BJ (cell line): ENCODE results near the gene RAPGEF1. TPM values are rescaled to one million over a fixed set of nuclear protein-coding genes. Genes with fewer than 3 reads are reported as not detected.

ENCODE experiments used
- CTCF ChIA-PET: fragments of 350-600 bp; formaldehyde crosslinking; extraction: SDS; loops from one replicate; lab custom pipeline; 2021; ENCODE audit warnings: antibody characterized with exemption, inconsistent platforms; lab: Yijun Ruan, JAX
- POLR2A ChIA-PET: fragments of 300-600 bp; sonication (Branson Sonifier 250); formaldehyde crosslinking; extraction: SDS; loops from one replicate; lab custom pipeline; 2021; ENCODE audit warnings: antibody characterized with exemption; lab: Charles Lee
- DNase-seq: peaks from one replicate; pipeline ENCODE4 v3.0.0-alpha.2; 2011; ENCODE audit warnings: low read depth
- H3K27me3 ChIP-seq: 2 replicates; pipeline ENCODE4 v1.6.0; 2011; ENCODE audit warnings: low read length; ENCODE audit not compliant: control insufficient read depth, insufficient read depth
- H3K36me3 ChIP-seq: 2 replicates; pipeline ENCODE4 v1.5.1; 2011; ENCODE audit warnings: low read length; ENCODE audit not compliant: control insufficient read depth, insufficient read depth
- H3K4me3 ChIP-seq: 2 replicates; pipeline ENCODE4 v1.5.1; 2011; ENCODE audit warnings: low read depth, mild to moderate bottlenecking, control low read depth, low read length
- polyA plus RNA-seq: library from polyadenylated mRNA; depleted of rRNA; stranded (reverse); fragments of >200 nt; gene quantifications from 2 replicates; pipeline ENCODE4 v1.2.3, GENCODE V29; 2011
- TF ChIP-seq, protein P1 (sequence below): IDR thresholded peaks from 2 replicates; pipeline ENCODE4 v1.5.1; 2011; ENCODE audit warnings: low read depth, mild to moderate bottlenecking, control low read depth, inconsistent platforms, low read length, moderate library complexity; ENCODE audit not compliant: insufficient read depth

Gene RAPGEF1
- polyA plus RNA-seq, 1 experiment, result 31.6 TPM

DNA sequence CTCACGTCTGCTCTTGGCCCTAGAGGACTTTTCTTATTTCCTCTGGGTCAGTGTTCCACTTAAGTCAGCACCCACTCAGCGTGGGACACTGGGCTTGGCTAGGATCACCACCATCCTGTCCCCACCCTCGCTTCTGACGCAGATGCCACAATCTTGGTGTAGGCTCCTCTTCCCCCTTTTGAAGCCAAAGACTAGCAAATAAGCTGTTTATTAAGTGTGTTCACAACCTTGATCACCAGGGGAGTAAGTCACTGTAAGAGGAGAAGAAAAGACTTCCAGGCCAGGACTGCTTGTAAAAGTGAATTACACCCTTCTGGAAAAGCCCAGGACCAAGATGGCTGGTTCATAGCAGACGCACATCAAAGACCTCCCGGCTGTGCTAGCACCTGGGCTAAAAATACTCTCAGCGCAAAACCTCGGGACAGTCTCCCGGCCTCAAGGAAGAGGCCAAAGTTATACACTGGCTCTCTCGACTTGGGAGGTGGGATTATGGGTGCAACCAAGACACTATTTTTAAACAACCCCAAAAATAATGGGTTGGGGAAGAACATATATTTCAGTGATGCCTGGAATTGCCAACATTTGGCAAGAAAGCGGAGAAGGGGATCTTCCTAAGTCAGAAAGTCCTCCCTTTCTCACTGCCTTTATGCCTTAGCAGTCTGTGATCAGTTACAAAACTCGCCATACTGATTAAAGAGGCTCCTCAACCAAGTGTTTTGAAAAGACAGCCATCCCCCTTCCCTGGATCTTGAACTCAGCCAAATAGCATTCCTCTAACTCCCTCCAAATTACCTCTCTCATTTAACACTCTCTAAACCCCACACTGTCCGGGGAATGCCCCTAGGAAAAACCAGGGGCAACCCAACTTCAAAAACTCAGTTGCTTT is 69.4 kb downstream of the RAPGEF1 start:
- TF ChIP-seq, protein P1, sequence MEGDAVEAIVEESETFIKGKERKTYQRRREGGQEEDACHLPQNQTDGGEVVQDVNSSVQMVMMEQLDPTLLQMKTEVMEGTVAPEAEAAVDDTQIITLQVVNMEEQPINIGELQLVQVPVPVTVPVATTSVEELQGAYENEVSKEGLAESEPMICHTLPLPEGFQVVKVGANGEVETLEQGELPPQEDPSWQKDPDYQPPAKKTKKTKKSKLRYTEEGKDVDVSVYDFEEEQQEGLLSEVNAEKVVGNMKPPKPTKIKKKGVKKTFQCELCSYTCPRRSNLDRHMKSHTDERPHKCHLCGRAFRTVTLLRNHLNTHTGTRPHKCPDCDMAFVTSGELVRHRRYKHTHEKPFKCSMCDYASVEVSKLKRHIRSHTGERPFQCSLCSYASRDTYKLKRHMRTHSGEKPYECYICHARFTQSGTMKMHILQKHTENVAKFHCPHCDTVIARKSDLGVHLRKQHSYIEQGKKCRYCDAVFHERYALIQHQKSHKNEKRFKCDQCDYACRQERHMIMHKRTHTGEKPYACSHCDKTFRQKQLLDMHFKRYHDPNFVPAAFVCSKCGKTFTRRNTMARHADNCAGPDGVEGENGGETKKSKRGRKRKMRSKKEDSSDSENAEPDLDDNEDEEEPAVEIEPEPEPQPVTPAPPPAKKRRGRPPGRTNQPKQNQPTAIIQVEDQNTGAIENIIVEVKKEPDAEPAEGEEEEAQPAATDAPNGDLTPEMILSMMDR, result no peak
- Histone ChIP-seq H3K4me3 (no peak overlapping the region), H3K27me3 (no peaks in the 10 kb centered on the region), H3K36me3 (no peaks in the 10 kb centered on the region)
- CTCF ChIA-PET, result no interaction called here
- no peak for DNase-seq
- POLR2A ChIA-PET, result no interaction called here

DNA sequence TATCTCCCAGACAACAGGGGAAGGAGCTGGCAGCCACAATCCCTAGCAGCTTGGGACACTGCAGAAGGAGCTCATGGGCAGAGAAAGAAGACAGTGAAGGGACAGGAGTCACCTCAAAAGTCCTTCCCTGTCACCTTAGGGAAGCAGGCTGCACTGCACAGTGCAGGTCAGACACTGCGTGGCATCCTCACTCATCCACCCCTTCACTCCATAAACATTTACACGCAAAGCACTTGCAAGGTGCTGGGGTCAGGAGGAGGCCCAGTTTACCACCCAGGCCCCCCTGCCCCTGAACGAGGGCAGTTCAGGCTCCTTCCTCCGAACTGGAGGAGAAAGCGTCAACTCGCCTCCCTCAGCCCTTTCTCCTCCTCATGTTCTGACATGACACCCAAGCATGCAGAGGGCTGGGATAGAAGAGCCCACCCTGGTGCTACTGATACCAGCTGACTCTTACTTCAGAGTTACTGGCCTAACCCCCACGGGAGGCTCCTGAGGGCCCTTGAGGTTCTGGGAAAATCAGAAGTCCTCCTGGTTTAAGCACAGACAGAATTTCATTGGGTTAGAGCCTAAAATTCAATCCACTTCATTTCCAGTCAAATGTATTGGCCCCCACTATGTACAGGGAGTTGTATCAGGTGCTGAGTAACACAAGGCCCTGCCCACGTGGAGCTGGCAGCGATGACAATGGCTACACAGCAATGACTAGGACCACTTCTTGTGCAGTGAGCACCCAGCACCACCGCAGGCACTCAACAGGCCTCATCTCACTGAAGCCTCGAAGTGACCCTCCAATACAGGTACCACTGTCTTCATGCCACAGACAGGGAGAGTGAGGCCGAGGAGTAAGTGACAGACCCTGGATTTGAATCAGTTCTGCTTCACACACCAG is 70.4 kb downstream of the RAPGEF1 start:
- TF ChIP-seq, protein P1, result no peak
- no peaks in the 10 kb centered on the region for H3K36me3 ChIP-seq
- no peak overlapping the region for H3K4me3 ChIP-seq
- no peak for DNase-seq
- ChIA-PET CTCF (no interaction called here), POLR2A (no interaction called here)
- no peaks in the 10 kb centered on the region for H3K27me3 ChIP-seq

DNA sequence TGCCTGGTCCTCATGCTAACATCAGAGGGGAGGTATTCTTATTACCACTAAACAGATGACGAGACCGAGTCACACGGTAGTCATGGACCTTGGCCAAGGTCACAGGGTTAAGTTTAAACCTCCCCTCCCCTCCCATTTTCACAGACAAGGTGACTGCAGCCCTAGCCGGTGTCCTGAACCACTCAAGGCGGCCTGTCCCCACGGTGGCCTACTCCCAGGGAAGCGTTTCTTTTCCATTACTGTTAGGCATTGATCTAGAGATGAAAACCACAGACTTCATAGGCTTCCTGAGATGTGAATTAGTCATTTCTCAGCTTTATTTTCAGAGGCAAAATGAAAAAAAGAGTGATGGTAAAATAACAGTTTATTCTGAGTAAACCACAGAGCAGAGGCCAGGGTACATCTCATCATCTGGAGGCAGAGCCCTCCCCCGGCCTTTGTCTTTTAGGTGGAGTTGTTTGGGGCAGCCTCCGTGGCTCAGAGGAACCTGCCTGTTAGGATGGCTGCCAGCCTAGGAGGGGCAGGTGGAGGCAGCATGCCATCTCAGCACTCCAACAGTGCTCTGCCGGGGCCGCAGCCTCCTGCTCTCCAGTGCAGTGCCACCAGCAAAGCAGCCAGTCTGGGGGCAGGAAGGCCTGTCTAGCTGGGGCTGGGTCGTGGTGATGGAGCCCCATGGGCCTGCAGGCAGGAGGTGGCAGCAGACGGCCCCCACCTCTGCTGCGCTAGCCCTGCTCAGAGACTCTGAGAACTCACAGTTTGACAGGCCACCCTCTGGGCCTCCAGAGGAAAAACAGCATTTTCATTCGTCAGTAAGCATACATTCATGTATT is 71.2 kb downstream of the RAPGEF1 start:
- no peak for DNase-seq
- no peaks in the 10 kb centered on the region for H3K27me3 ChIP-seq
- TF ChIP-seq, protein P1, result no peak
- POLR2A ChIA-PET, result no interaction called here
- no peaks in the 10 kb centered on the region for H3K36me3 ChIP-seq
- CTCF ChIA-PET, result interaction anchor here (1.5 kb wide), 1 partner anchor 77 kb away, joined by 4 read pairs; no protein-coding TSS in a partner anchor
- H3K4me3 ChIP-seq, result no peak overlapping the region

DNA sequence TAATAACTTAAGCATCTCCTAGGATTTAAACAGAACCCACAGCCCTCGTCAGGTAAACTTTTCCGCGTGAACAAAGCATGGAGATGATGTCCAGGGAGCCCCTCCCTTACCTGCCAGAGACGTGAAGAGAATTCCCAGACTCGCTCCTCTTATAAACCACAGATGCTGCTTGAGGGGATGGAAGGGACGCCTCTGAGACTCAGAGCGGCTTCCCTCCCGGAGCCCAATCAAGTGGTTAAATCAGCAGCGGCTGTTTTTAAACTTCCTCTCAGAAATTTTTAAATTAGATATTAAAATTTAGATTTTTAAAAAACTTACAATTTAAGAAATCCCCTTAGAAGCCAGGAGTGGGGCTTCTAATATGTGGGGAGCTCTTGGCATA is 71.8 kb downstream of the RAPGEF1 start:
- no peaks in the 10 kb centered on the region for H3K27me3 ChIP-seq
- H3K36me3 ChIP-seq, result no peaks in the 10 kb centered on the region
- TF ChIP-seq, protein P1, result no peak
- POLR2A ChIA-PET, result no interaction called here
- no peak overlapping the region for H3K4me3 ChIP-seq
- DNase-seq, result no peak
- CTCF ChIA-PET, result interaction anchor here (1.5 kb wide), 1 partner anchor 77 kb away, joined by 4 read pairs; no protein-coding TSS in a partner anchor
